Neural progenitor cell (in vitro differentiated cells): ENCODE data around the gene RFX7. TPM values are rescaled to one million over a fixed set of nuclear protein-coding genes. Genes with fewer than 3 reads are reported as not detected.
"Not testable (repeated sequence)": the region's sequence is repeated elsewhere in the genome, so short reads cannot be mapped to it uniquely, and the experiment has no call there.

ENCODE experiments used
- DNase-seq: peaks from one replicate; pipeline ENCODE4 v3.0.0-alpha.2; 2016; ENCODE audit warnings: low spot score
- H2AFZ ChIP-seq: fragments of 200-600 bp; sonication (generic); replicated peaks from 2 replicates; pipeline ENCODE4 v1.6.1; 2016; ENCODE audit warnings: antibody characterized with exemption
- H3F3A ChIP-seq: fragments of 200-600 bp; sonication (generic); 2 replicates; pipeline ENCODE4 v1.6.1; 2016; ENCODE audit warnings: antibody characterized with exemption, low read depth
- H3K27ac ChIP-seq: fragments of 200-600 bp; sonication (generic); 2 replicates; pipeline ENCODE4 v1.5.1; 2016; ENCODE audit warnings: mild to moderate bottlenecking
- H3K27me3 ChIP-seq: fragments of 200-600 bp; sonication (generic); 2 replicates; pipeline ENCODE4 v1.6.1; 2016; ENCODE audit warnings: mild to moderate bottlenecking, moderate library complexity
- H3K36me3 ChIP-seq: fragments of 200-600 bp; sonication (generic); 2 replicates; pipeline ENCODE4 v1.5.1; 2016
- H3K4me1 ChIP-seq: fragments of 200-600 bp; sonication (generic); 2 replicates; pipeline ENCODE4 v1.6.1; 2016; ENCODE audit warnings: mixed run types
- H3K4me2 ChIP-seq: fragments of 200-600 bp; sonication (generic); 2 replicates; pipeline ENCODE4 v1.6.1; 2016
- H3K4me3 ChIP-seq: fragments of 200-600 bp; sonication (generic); 2 replicates; pipeline ENCODE4 v1.5.1; 2016
- H3K79me2 ChIP-seq: fragments of 200-600 bp; sonication (generic); 2 replicates; pipeline ENCODE4 v1.6.1; 2016; ENCODE audit warnings: low read depth
- H3K9ac ChIP-seq: fragments of 200-600 bp; sonication (generic); 2 replicates; pipeline ENCODE4 v1.6.1; 2016
- H3K9me3 ChIP-seq: fragments of 200-600 bp; sonication (generic); 2 replicates; pipeline ENCODE4 v1.5.1; 2016; ENCODE audit warnings: low read depth
- H4K20me1 ChIP-seq: fragments of 200-600 bp; sonication (generic); 2 replicates; pipeline ENCODE4 v1.6.1; 2016; ENCODE audit warnings: low read depth
- H3K27ac Mint-ChIP-seq: 3 replicates; pipeline ENCODE4 v1.8.0; 2021; ENCODE audit warnings: mixed read lengths
- H3K27me3 Mint-ChIP-seq: 2 replicates; pipeline ENCODE4 v1.8.0; 2022; ENCODE audit warnings: low read depth, mild to moderate bottlenecking, inconsistent platforms, moderate library complexity, mixed read lengths; ENCODE audit not compliant: insufficient read depth
- H3K36me3 Mint-ChIP-seq: 3 replicates; pipeline ENCODE4 v1.8.0; 2021; ENCODE audit warnings: mixed read lengths
- H3K4me1 Mint-ChIP-seq: 3 replicates; pipeline ENCODE4 v1.8.0; 2021; ENCODE audit warnings: mixed read lengths
- H3K4me3 Mint-ChIP-seq: 3 replicates; pipeline ENCODE4 v1.8.0; 2021; ENCODE audit warnings: mild to moderate bottlenecking, moderate library complexity, mixed read lengths
- H3K9me3 Mint-ChIP-seq: 3 replicates; pipeline ENCODE4 v1.8.0; 2020; ENCODE audit warnings: mixed read lengths
- CTCF ChIP-seq: fragments of 200-600 bp; sonication (generic); IDR thresholded peaks from 2 replicates; pipeline ENCODE4 v1.5.1; 2017; ENCODE audit warnings: antibody characterized with exemption, mild to moderate bottlenecking
- EZH2 ChIP-seq: fragments of 200-600 bp; sonication (generic); IDR thresholded peaks from 2 replicates; pipeline ENCODE4 v1.6.1; 2017; ENCODE audit warnings: antibody characterized with exemption, mild to moderate bottlenecking, moderate library complexity
- EZH2phosphoT487 ChIP-seq: fragments of 200-600 bp; sonication (generic); IDR thresholded peaks from 2 replicates; pipeline ENCODE4 v1.6.1; 2017; ENCODE audit warnings: antibody characterized with exemption
- total RNA-seq: library from RNA; depleted of rRNA; stranded (reverse); fragments of >200 nt; gene quantifications from 2 replicates; pipeline ENCODE4 v1.2.3, GENCODE V29; 2015; ENCODE audit warnings: low replicate concordance

The RFX7 gene
- total RNA-seq, 1 donor from 2014 or later = 24.1 TPM

GRCh38 chr15:56165234-56165633, 78.4 kb downstream of the RFX7 start:
- Histone ChIP-seq H3K27me3 (no peaks in the 10 kb centered on the region), H3K79me2 (peaks cover 97% of the 10 kb centered on the region), H3K9ac (no peak overlapping the region), H2AFZ (no peak overlapping the region), H3K27ac (no peak overlapping the region), H3F3A (no peaks in the 10 kb centered on the region), H3K4me2 (no peak overlapping the region), H4K20me1 (peaks cover 38% of the 10 kb centered on the region), H3K4me1 (peaks cover 5% of the 10 kb centered on the region), H3K4me3 (no peak overlapping the region), H3K36me3 (no peaks in the 10 kb centered on the region), H3K9me3 (no peaks in the 10 kb centered on the region)
- H3K9me3 Mint-ChIP-seq = no peaks in the 10 kb centered on the region
- H3K27ac Mint-ChIP-seq = no peak overlapping the region
- no peaks in the 10 kb centered on the region for H3K4me1 Mint-ChIP-seq
- DNase-seq = no peak
- no peak overlapping the region for H3K4me3 Mint-ChIP-seq
- H3K36me3 Mint-ChIP-seq = peaks cover 16% of the 10 kb centered on the region
- TF ChIP-seq CTCF = no peak
- no peak for TF ChIP-seq EZH2phosphoT487
- no peak for TF ChIP-seq EZH2
- H3K27me3 Mint-ChIP-seq = no peaks in the 10 kb centered on the region

GRCh38 chr15:56160966-56161365, 82.7 kb downstream of the RFX7 start:
- H3K27me3 Mint-ChIP-seq = no peaks in the 10 kb centered on the region
- no peak for DNase-seq
- H3K27ac ChIP-seq = peak overlapping the region; percentile 33

GRCh38 chr15:56156877-56157276, 86.8 kb downstream of the RFX7 start:
- no peak overlapping the region for H3K27ac Mint-ChIP-seq
- Histone ChIP-seq H3K4me2 (no peak overlapping the region), H3K27me3 (no peaks in the 10 kb centered on the region), H3F3A (no peaks in the 10 kb centered on the region), H3K9ac (no peak overlapping the region), H3K9me3 (peaks cover 3% of the 10 kb centered on the region), H3K79me2 (peaks cover 100% of the 10 kb centered on the region), H2AFZ (no peak overlapping the region), H3K36me3 (no peaks in the 10 kb centered on the region), H3K4me1 (no peaks in the 10 kb centered on the region), H3K27ac (no peak overlapping the region), H4K20me1 (peaks cover 14% of the 10 kb centered on the region), H3K4me3 (no peak overlapping the region)
- H3K36me3 Mint-ChIP-seq = peaks cover 47% of the 10 kb centered on the region
- DNase-seq = no peak
- no peaks in the 10 kb centered on the region for H3K27me3 Mint-ChIP-seq
- H3K9me3 Mint-ChIP-seq = peaks cover 41% of the 10 kb centered on the region
- TF ChIP-seq EZH2phosphoT487 (no peak), CTCF (no peak), EZH2 (no peak)
- H3K4me3 Mint-ChIP-seq = no peak overlapping the region
- no peaks in the 10 kb centered on the region for H3K4me1 Mint-ChIP-seq

More at GRCh38 chr15:56160966-56161365, 82.7 kb downstream of the RFX7 start:
- peaks cover 41% of the 10 kb centered on the region for H4K20me1 ChIP-seq
- no peaks in the 10 kb centered on the region for H3K9me3 ChIP-seq
- no peak overlapping the region for H3K27ac Mint-ChIP-seq
- H3K4me1 ChIP-seq = peaks cover 5% of the 10 kb centered on the region
- peaks cover 5% of the 10 kb centered on the region for H3K9me3 Mint-ChIP-seq
- no peaks in the 10 kb centered on the region for H3K4me1 Mint-ChIP-seq
- no peaks in the 10 kb centered on the region for H3K27me3 ChIP-seq
- H3K9ac ChIP-seq = no peak overlapping the region
- peaks cover 22% of the 10 kb centered on the region for H3K36me3 Mint-ChIP-seq
- H3K36me3 ChIP-seq = no peaks in the 10 kb centered on the region
- H2AFZ ChIP-seq = no peak overlapping the region
- H3K4me3 ChIP-seq = no peak overlapping the region
- H3K79me2 ChIP-seq = peaks cover 99% of the 10 kb centered on the region
- TF ChIP-seq EZH2 (no peak), EZH2phosphoT487 (no peak), CTCF (no peak)
- H3K4me2 ChIP-seq = no peak overlapping the region
- H3F3A ChIP-seq = no peaks in the 10 kb centered on the region
- H3K4me3 Mint-ChIP-seq = no peak overlapping the region

GRCh38 chr15:56155278-56155677, 88.4 kb downstream of the RFX7 start:
- not testable (repeated sequence) for H3K27ac ChIP-seq, H3K4me3 Mint-ChIP-seq, H3K4me3 ChIP-seq, H3K36me3 ChIP-seq, H3K9ac ChIP-seq, H3K4me1 ChIP-seq, H2AFZ ChIP-seq, H3K4me1 Mint-ChIP-seq, H3K9me3 ChIP-seq, H3K4me2 ChIP-seq, H3F3A ChIP-seq, H3K27ac Mint-ChIP-seq, H4K20me1 ChIP-seq, H3K27me3 ChIP-seq, H3K27me3 Mint-ChIP-seq, DNase-seq
- peaks cover 100% of the 10 kb centered on the region for H3K79me2 ChIP-seq
- Mint-ChIP-seq H3K9me3 (peaks cover 55% of the 10 kb centered on the region), H3K36me3 (peaks cover 56% of the 10 kb centered on the region)

GRCh38 chr15:56154768-56155167, 88.9 kb downstream of the RFX7 start:
- not testable (repeated sequence) for H3K27me3 Mint-ChIP-seq, H3K4me3 ChIP-seq, H3K4me3 Mint-ChIP-seq, DNase-seq, H3K27me3 ChIP-seq, H3K36me3 ChIP-seq, H3F3A ChIP-seq, H3K4me1 Mint-ChIP-seq, H4K20me1 ChIP-seq, H2AFZ ChIP-seq, H3K27ac ChIP-seq, H3K4me2 ChIP-seq, H3K4me1 ChIP-seq, H3K9ac ChIP-seq, H3K27ac Mint-ChIP-seq, H3K9me3 ChIP-seq
- Mint-ChIP-seq H3K9me3 (peaks cover 56% of the 10 kb centered on the region), H3K36me3 (peaks cover 54% of the 10 kb centered on the region)
- peaks cover 100% of the 10 kb centered on the region for H3K79me2 ChIP-seq
